WERI-Rb-1 (cell line): ENCODE results near the gene NFKB1.

Experiments
- DNase-seq: peaks from one replicate; pipeline ENCODE4 v3.0.0-alpha.2; 2020
- H3K27ac ChIP-seq: fragments of 250-450 bp; sonication (Bioruptor Pico); 2 replicates; pipeline ENCODE4 v1.5.1; 2020; ENCODE audit warnings: mild to moderate bottlenecking, moderate library complexity
- H3K27me3 ChIP-seq: fragments of 250-450 bp; sonication (Bioruptor Pico); 2 replicates; pipeline ENCODE4 v1.5.1; 2021; ENCODE audit warnings: mild to moderate bottlenecking, low read depth, moderate library complexity; ENCODE audit not compliant: insufficient read depth, severe bottlenecking
- H3K36me3 ChIP-seq: fragments of 250-450 bp; sonication (Bioruptor Pico); 2 replicates; pipeline ENCODE4 v1.5.1; 2020; ENCODE audit warnings: mild to moderate bottlenecking, moderate library complexity
- H3K4me3 ChIP-seq: 2 replicates; pipeline ENCODE4 v1.5.1; 2011; ENCODE audit warnings: low read depth, mild to moderate bottlenecking, control low read depth, low read length
- H3K9me3 ChIP-seq: fragments of 250-450 bp; sonication (Bioruptor Pico); 2 replicates; pipeline ENCODE4 v1.5.1; 2021; ENCODE audit warnings: mild to moderate bottlenecking, moderate library complexity; ENCODE audit not compliant: severe bottlenecking
- TF ChIP-seq, protein P1 (sequence below): IDR thresholded peaks from 2 replicates; pipeline ENCODE4 v1.5.1; 2011; ENCODE audit warnings: low read depth, mild to moderate bottlenecking, control low read depth, inconsistent platforms, low read length

NFKB1 gene

DNA sequence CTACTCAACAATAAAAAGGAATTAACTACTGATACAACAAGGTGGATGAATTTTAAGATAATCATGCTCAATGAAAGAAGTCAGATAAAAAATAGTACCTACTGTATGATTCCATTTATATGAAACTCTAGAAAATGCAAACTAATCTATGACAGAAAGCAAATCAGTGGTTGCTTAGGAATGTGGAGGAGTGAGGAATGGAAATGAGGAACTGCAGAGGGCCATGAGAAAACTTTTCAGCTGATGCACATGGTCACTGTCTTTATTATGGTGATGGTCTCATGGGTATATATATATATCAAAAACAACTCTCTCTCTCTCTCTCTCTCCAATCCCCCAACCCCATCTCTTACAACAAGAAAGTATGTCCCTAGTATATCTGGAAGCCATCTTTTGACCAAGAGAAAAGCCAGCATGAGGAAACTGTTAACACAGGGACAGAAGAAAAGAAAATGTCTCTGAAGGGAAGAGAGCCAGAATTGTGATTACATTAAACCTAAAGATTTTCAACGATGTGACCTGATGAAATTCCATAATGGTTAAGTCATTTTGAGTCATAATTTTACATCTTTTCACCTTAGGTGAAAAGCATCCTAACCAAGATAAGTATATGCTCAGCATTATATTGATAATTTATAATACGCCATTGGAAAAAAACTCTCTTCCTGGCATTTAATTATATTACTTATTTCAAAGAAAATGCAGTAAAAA is 8.5 kb upstream of the NFKB1 start:
- no peak overlapping the region for H3K4me3 ChIP-seq
- DNase-seq = no peak
- H3K9me3 ChIP-seq = no peaks in the 10 kb centered on the region
- H3K27me3 ChIP-seq = no peaks in the 10 kb centered on the region
- H3K27ac ChIP-seq = no peak overlapping the region
- TF ChIP-seq, protein P1, sequence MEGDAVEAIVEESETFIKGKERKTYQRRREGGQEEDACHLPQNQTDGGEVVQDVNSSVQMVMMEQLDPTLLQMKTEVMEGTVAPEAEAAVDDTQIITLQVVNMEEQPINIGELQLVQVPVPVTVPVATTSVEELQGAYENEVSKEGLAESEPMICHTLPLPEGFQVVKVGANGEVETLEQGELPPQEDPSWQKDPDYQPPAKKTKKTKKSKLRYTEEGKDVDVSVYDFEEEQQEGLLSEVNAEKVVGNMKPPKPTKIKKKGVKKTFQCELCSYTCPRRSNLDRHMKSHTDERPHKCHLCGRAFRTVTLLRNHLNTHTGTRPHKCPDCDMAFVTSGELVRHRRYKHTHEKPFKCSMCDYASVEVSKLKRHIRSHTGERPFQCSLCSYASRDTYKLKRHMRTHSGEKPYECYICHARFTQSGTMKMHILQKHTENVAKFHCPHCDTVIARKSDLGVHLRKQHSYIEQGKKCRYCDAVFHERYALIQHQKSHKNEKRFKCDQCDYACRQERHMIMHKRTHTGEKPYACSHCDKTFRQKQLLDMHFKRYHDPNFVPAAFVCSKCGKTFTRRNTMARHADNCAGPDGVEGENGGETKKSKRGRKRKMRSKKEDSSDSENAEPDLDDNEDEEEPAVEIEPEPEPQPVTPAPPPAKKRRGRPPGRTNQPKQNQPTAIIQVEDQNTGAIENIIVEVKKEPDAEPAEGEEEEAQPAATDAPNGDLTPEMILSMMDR = no peak
- H3K36me3 ChIP-seq = no peaks in the 10 kb centered on the region

DNA sequence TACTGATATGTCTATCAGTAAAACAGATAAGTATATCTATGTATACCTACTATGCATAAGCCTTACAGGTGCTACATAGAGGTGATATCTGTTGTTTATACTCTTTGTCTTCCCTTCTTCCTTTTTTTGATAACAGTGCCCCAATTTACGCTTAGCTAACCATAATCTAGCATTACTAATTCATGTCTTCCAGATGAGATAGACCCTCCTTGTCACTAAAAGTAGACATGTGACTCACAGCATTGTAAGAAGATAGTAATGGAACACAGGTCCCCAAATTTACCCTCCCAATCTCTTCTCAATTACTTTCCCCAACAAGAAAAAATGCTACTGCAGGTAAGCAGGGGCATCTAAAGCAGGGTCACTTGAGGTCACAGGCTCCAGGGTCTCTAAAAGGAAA is 7.9 kb upstream of the NFKB1 start:
- H3K36me3 ChIP-seq = no peaks in the 10 kb centered on the region
- H3K9me3 ChIP-seq = no peaks in the 10 kb centered on the region
- H3K27ac ChIP-seq = no peak overlapping the region
- no peaks in the 10 kb centered on the region for H3K27me3 ChIP-seq
- DNase-seq = no peak
- TF ChIP-seq, protein P1 = no peak
- H3K4me3 ChIP-seq = no peak overlapping the region

DNA sequence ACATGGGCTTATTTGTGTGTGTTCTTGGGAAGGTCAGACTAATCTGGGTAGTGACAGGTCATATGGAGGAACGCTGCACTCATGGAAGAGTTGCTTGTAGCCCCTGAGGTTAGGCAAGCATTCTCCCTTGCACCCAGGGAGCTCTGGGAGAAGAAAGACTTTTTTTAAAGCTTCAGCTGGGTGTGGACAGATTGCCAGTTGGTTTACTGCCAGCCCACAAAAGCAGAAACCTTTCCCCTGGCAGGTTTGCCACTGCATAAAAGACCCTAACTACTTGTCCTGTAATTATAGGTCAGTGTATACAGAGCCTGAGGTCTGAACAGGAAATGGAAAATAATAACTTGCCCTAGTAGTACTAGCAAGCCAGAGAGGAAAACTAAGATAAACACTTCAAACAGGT is 7.4 kb upstream of the NFKB1 start:
- Histone ChIP-seq H3K4me3 (no peak overlapping the region), H3K36me3 (no peaks in the 10 kb centered on the region), H3K9me3 (no peaks in the 10 kb centered on the region), H3K27ac (no peak overlapping the region), H3K27me3 (no peaks in the 10 kb centered on the region)
- DNase-seq = no peak
- TF ChIP-seq, protein P1 = no peak

DNA sequence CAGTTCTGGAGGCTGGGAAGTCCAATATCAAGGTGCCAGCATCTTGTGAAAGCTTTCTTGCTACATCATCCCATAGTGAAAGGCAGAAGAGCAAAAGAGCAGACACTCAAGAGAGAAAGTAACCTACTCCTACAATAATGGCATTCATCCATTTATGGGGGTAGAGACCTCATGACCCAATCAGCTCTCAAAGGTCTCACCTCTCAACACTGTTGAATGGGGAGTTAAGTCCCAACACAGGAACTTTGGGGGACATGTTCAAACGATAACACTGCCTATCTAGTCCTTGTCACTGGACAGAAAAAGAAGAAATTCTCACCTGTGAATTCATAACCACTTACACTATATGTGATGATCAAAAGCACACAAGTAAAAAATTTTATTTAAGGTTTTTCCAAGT is 6.6 kb upstream of the NFKB1 start:
- Histone ChIP-seq H3K9me3 (no peaks in the 10 kb centered on the region), H3K27me3 (no peaks in the 10 kb centered on the region), H3K4me3 (no peak overlapping the region), H3K36me3 (no peaks in the 10 kb centered on the region), H3K27ac (no peak overlapping the region)
- no peak for DNase-seq
- TF ChIP-seq, protein P1 = no peak

DNA sequence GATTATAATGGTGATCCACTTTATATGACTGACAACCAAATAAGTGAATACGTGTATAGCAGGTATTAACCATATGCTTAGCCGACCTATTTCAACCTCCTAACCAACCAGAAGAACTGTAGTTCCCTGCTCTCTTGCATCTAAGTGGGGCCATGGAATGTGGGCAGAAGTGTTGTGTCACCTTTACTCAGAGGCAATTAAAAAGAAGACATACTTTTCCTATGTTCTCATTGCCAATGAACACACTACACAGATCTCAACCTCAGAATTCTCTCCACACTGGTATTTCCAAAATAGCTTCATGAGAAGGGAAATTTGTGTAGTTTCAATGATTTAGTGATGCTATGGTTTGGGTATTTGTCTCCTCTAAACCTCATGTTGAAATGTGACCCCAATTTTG is 3.2 kb upstream of the NFKB1 start:
- Histone ChIP-seq H3K36me3 (no peaks in the 10 kb centered on the region; the same call in 1 of the 2 replicates), H3K4me3 (no peak overlapping the region), H3K27me3 (no peaks in the 10 kb centered on the region), H3K9me3 (no peaks in the 10 kb centered on the region), H3K27ac (no peak overlapping the region)
- TF ChIP-seq, protein P1 = no peak
- no peak for DNase-seq

DNA sequence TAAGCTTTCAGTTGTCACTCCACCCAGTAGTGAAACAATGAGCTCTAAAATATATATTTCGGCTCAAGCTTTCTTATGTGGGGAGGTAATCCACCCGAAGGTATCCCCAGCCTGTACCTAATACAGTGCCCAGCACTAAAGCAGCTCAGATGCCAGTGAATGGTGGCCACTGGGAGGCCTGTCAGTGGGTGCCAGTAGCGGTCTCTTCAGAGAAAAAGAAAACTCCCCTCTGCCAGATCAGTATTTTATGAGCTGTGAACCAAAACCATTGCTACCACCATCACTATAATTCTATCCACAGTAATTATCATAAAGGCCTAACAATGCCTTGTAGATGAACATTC is 835 bp upstream of the NFKB1 start:
- DNase-seq = peak; percentile 38
- Histone ChIP-seq H3K4me3 (peak overlapping the region; percentile 75), H3K9me3 (no peaks in the 10 kb centered on the region), H3K27me3 (no peaks in the 10 kb centered on the region), H3K27ac (peak overlapping the region; percentile 69), H3K36me3 (no peaks in the 10 kb centered on the region; the same call in 1 of the 2 replicates)
- TF ChIP-seq, protein P1 = 0 out of 2 replicates have a peak, but pooled peaks have one; percentile 4
